Measurements from ENCODE around the gene DYNC1I1.

DYNC1I1 gene

DNA sequence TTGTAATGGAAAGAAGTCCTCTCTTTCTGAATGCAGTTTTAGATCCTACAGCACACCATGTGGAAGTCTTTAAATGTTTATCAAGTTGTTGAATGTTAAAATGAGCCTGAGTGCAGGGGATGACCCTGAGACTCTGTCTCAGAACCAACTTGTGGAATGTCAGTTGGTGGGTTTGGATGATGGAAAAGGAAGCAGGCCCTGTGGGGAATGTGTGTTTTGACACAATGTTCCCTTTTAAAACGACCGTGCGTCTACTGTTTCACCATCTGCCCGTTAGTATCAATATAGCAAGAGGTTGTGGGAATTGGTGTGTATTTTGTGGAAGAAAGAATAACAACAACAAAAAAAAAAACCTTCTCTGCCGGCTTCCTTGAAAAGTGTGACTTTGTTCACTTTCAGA lies 8.3 kb downstream of the DYNC1I1 start:
- Histone ChIP-seq H3F3A (ENCODE audit: insufficient read depth) (no peaks in the 10 kb centered on the region), H3K9ac (ENCODE audit: low read length) (no peak overlapping the region), H3K36me3 (ENCODE audit: low read length) (no peaks in the 10 kb centered on the region), H3K27ac (ENCODE audit: low read depth, low read length) (no peak overlapping the region), H2AFZ (ENCODE audit: low read depth, low read length, severe bottlenecking) (no peak overlapping the region), H4K20me1 (ENCODE audit: low read depth, low read length) (no peaks in the 10 kb centered on the region), H3K79me2 (ENCODE audit: insufficient read depth, low read length) (no peaks in the 10 kb centered on the region), H3K4me2 (ENCODE audit: low read depth, low read length, poor library complexity, severe bottlenecking) (no peak overlapping the region), H3K9me3 (ENCODE audit: insufficient read depth, low read length) (no peaks in the 10 kb centered on the region), H3K4me3 (ENCODE audit: insufficient read depth, low read length, poor library complexity, severe bottlenecking) (no peak overlapping the region), H3K27me3 (ENCODE audit: low read length) (no peaks in the 10 kb centered on the region), H3K9me2 (replicated peaks; ENCODE audit: insufficient read depth, low read length) (no peaks in the 10 kb centered on the region)
- no peak for TF ChIP-seq EZH2phosphoT487 (conservative IDR thresholded peaks at IDR 0.05; ENCODE audit: low read length)
- TF ChIP-seq, protein P1, sequence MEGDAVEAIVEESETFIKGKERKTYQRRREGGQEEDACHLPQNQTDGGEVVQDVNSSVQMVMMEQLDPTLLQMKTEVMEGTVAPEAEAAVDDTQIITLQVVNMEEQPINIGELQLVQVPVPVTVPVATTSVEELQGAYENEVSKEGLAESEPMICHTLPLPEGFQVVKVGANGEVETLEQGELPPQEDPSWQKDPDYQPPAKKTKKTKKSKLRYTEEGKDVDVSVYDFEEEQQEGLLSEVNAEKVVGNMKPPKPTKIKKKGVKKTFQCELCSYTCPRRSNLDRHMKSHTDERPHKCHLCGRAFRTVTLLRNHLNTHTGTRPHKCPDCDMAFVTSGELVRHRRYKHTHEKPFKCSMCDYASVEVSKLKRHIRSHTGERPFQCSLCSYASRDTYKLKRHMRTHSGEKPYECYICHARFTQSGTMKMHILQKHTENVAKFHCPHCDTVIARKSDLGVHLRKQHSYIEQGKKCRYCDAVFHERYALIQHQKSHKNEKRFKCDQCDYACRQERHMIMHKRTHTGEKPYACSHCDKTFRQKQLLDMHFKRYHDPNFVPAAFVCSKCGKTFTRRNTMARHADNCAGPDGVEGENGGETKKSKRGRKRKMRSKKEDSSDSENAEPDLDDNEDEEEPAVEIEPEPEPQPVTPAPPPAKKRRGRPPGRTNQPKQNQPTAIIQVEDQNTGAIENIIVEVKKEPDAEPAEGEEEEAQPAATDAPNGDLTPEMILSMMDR (IDR thresholded peaks at IDR 0.05; ENCODE audit: insufficient read depth, low read length, poor library complexity, severe bottlenecking), result no peak

DNA sequence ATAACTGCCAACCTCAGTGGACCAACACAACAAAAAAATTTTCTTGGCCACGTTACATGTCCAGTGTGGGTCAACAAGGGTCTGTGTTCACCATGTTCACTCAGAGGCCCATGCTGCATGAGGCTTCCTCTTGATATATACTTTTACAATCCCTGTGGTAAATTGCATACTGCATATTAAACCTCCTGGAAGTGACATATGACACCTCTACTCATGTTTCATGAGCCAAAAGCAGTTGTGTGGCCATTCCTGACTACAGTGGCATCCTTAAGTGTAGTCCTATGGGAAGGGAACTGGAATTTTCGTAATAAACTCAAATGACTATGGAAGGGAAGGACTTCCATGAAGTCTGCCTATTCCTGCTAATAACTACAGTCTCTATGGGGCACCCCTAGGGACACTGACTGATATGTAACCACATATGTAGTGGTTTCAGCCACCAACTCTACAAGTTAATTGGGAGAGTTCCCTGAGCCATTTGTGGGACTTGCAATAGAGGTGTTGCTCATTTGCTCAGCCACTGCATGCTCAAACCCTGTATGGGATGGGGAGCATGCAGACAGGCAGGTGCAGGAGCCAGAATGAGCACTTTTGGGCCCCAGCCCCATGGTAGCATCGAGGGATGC lies 9.7 kb downstream of the DYNC1I1 start:
- H2AFZ ChIP-seq (ENCODE audit: low read depth, low read length, severe bottlenecking), result no peak overlapping the region
- no peaks in the 10 kb centered on the region for H3K9me3 ChIP-seq (ENCODE audit: insufficient read depth, low read length)
- no peaks in the 10 kb centered on the region for H3K36me3 ChIP-seq (ENCODE audit: low read length)
- no peak for TF ChIP-seq EZH2phosphoT487 (conservative IDR thresholded peaks at IDR 0.05; ENCODE audit: low read length)
- TF ChIP-seq, protein P1 (IDR thresholded peaks at IDR 0.05; ENCODE audit: insufficient read depth, low read length, poor library complexity, severe bottlenecking), result no peak
- H3K4me3 ChIP-seq (ENCODE audit: insufficient read depth, low read length, poor library complexity, severe bottlenecking), result no peak overlapping the region
- no peaks in the 10 kb centered on the region for H3F3A ChIP-seq (ENCODE audit: insufficient read depth)
- H3K9ac ChIP-seq (ENCODE audit: low read length), result no peak overlapping the region
- H3K79me2 ChIP-seq (ENCODE audit: insufficient read depth, low read length), result no peaks in the 10 kb centered on the region
- no peaks in the 10 kb centered on the region for H3K9me2 ChIP-seq (replicated peaks; ENCODE audit: insufficient read depth, low read length)
- no peak overlapping the region for H3K4me2 ChIP-seq (ENCODE audit: low read depth, low read length, poor library complexity, severe bottlenecking)
- no peak overlapping the region for H3K27ac ChIP-seq (ENCODE audit: low read depth, low read length)
- H4K20me1 ChIP-seq (ENCODE audit: low read depth, low read length), result no peaks in the 10 kb centered on the region
- H3K27me3 ChIP-seq (ENCODE audit: low read length), result 0 out of 2 replicates have a peak, but pooled peaks cover 1% of the 10 kb centered on the region

DNA sequence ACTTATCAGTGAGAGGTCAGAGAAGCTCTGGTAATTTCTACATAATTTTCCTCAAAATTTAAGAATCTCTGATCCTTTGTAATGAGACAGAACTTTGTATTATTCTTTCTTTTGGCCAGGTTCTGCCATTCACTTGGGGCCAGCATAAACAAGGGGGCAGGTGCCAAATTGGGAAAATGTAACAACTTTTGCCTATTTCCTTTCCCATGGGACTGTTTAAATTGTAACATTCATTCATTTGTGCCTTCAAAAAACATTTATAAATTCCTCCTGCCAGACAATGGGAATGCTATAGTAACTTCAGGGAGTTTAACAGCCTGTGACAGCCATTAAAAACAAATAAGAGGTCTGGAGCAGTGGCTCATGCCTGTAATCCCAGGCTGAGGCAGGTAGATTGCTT lies 12.4 kb downstream of the DYNC1I1 start:
- H3F3A ChIP-seq (ENCODE audit: insufficient read depth), result no peaks in the 10 kb centered on the region
- no peak overlapping the region for H2AFZ ChIP-seq (ENCODE audit: low read depth, low read length, severe bottlenecking)
- no peaks in the 10 kb centered on the region for H4K20me1 ChIP-seq (ENCODE audit: low read depth, low read length)
- TF ChIP-seq, protein P1 (IDR thresholded peaks at IDR 0.05; ENCODE audit: insufficient read depth, low read length, poor library complexity, severe bottlenecking), result no peak
- no peak for TF ChIP-seq EZH2phosphoT487 (conservative IDR thresholded peaks at IDR 0.05; ENCODE audit: low read length)
- H3K4me2 ChIP-seq (ENCODE audit: low read depth, low read length, poor library complexity, severe bottlenecking), result no peak overlapping the region
- no peaks in the 10 kb centered on the region for H3K9me2 ChIP-seq (replicated peaks; ENCODE audit: insufficient read depth, low read length)
- no peaks in the 10 kb centered on the region for H3K9me3 ChIP-seq (ENCODE audit: insufficient read depth, low read length)
- no peak overlapping the region for H3K27ac ChIP-seq (ENCODE audit: low read depth, low read length)
- H3K9ac ChIP-seq (ENCODE audit: low read length), result no peak overlapping the region
- no peaks in the 10 kb centered on the region for H3K79me2 ChIP-seq (ENCODE audit: insufficient read depth, low read length)
- no peaks in the 10 kb centered on the region for H3K36me3 ChIP-seq (ENCODE audit: low read length)
- 0 out of 2 replicates have a peak, but pooled peaks cover 3% of the 10 kb centered on the region for H3K27me3 ChIP-seq (ENCODE audit: low read length)
- no peak overlapping the region for H3K4me3 ChIP-seq (ENCODE audit: insufficient read depth, low read length, poor library complexity, severe bottlenecking)
